Thyroid gland (tissue), 4 donors: ENCODE measurements around the gene CRTAP. TPM values are rescaled to one million over a fixed set of nuclear protein-coding genes. Genes with fewer than 3 reads are reported as not detected.
A peak's percentile ranks its signal among the peaks of the same experiment; 100 is the strongest.

ENCODE experiments used
- DNase-seq, 2 donors: peaks; one replicate each; pipeline ENCODE4 v3.0.0-alpha.2; 2019
- H3K27ac ChIP-seq, 3 donors: fragments of 200-600 bp; sonication (generic); 1 replicate in 2 of 3; 2 replicates in 1 of 3; pipeline ENCODE4 v1.5.1; 2016 to 2019; ENCODE audit warnings: mild to moderate bottlenecking in 1 of 3, moderate library complexity in 1 of 3
- H3K27me3 ChIP-seq: fragments of 200-600 bp; sonication (generic); one replicate; pipeline ENCODE4 v1.5.1; 2019
- H3K36me3 ChIP-seq, 2 donors: fragments of 200-600 bp; sonication (generic); one replicate each; pipeline ENCODE4 v1.5.1; 2016 to 2019
- H3K4me1 ChIP-seq, 2 donors: fragments of 200-600 bp; sonication (generic); one replicate each; pipeline ENCODE4 v1.5.1; 2017 to 2019
- H3K4me3 ChIP-seq, 3 donors: fragments of 200-600 bp; sonication (generic); replicated peaks in 1 of 3; 1 replicate in 2 of 3; 2 replicates in 1 of 3; pipeline ENCODE4 v1.5.1; 2016; ENCODE audit warnings: mild to moderate bottlenecking in 1 of 3
- H3K9me3 ChIP-seq: fragments of 200-600 bp; sonication (generic); one replicate; pipeline ENCODE4 v1.5.1; 2017
- POLR2A ChIP-seq, 2 donors: fragments of 450-650 bp; IDR thresholded peaks; one replicate each; pipeline ENCODE4 v1.6.1; 2017; ENCODE audit warnings: antibody characterized with exemption in 2 of 2, mild to moderate bottlenecking in 2 of 2, moderate library complexity in 1 of 2
- WGBS, 2 donors: methylation state at CpG; one replicate each; pipeline ENCODE4 v1.1.5; 2017; 5-methylcytosine and 5-hydroxymethylcytosine counted together
- intact Hi-C: fragments of 100-400 bp; cut with DNase I; formaldehyde crosslinking; loops from one replicate; pipeline ENCODE4 v1.15.1; 2023
- total RNA-seq, 4 donors: library from RNA; depleted of rRNA; stranded (reverse); fragments of >200 nt; gene quantifications; one replicate each; pipeline ENCODE4 v1.2.3, GENCODE V29; 2016
- TF ChIP-seq, protein P1 (sequence below), 6 experiments: fragments of 200-600 bp in 3 of 6; fragments of 450-650 bp in 3 of 6; sonication (generic) in 3 of 6; IDR thresholded peaks; one replicate each; pipeline ENCODE4 v1.5.1; 2016 to 2019; ENCODE audit warnings: antibody characterized with exemption in 6 of 6, mild to moderate bottlenecking in 2 of 6, inconsistent platforms in 1 of 6, moderate library complexity in 1 of 6

The CRTAP gene
- total RNA-seq, 4 donors from 2014 or later = 241 to 504 (median 300) TPM

DNA sequence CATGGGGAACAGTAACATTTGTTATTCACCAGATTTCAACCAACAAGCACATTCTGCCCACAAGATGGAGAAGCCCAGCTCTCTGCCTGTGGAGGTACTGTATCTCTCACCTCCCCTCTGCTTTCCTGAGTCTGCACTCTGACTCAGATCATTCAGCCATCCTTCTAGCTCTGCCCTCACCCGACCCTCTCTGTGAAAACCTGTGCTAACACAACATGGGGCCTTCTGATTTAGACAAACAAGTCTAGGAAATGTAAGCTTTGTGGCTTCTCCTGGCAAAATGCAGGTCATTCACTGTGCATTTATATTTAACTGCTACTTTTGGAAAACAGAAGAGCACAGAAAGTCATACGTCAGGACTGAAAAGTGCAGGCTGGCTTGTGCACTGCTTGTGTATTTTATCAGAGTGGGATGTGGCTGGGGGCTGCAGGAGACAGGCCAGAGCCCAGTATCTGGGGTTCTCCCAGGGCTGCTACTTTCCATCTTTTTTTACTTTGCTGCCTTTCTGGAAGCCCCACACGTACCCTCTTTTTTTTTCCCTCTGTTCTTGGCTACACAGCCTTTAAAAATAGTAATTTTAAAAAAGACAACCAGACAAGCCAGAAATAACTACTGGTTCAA, 54.0 kb downstream of the CRTAP start:
- Histone ChIP-seq H3K36me3 (no peaks in the 10 kb centered on the region), H3K9me3 (no peaks in the 10 kb centered on the region), H3K27ac (no peak overlapping the region), H3K27me3 (no peaks in the 10 kb centered on the region), H3K4me3 (no peak overlapping the region), H3K4me1 (no peaks in the 10 kb centered on the region)
- TF ChIP-seq, protein P1, sequence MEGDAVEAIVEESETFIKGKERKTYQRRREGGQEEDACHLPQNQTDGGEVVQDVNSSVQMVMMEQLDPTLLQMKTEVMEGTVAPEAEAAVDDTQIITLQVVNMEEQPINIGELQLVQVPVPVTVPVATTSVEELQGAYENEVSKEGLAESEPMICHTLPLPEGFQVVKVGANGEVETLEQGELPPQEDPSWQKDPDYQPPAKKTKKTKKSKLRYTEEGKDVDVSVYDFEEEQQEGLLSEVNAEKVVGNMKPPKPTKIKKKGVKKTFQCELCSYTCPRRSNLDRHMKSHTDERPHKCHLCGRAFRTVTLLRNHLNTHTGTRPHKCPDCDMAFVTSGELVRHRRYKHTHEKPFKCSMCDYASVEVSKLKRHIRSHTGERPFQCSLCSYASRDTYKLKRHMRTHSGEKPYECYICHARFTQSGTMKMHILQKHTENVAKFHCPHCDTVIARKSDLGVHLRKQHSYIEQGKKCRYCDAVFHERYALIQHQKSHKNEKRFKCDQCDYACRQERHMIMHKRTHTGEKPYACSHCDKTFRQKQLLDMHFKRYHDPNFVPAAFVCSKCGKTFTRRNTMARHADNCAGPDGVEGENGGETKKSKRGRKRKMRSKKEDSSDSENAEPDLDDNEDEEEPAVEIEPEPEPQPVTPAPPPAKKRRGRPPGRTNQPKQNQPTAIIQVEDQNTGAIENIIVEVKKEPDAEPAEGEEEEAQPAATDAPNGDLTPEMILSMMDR (IDR thresholded peaks at IDR 0.05) = no peak
- no peak for TF ChIP-seq POLR2A (IDR thresholded peaks at IDR 0.05)
- 39 to 55% methylated on average over 3 of the region's 3 CpGs for WGBS, 2 donors
- DNase-seq = no peak
- intact Hi-C loops = no loop called here

DNA sequence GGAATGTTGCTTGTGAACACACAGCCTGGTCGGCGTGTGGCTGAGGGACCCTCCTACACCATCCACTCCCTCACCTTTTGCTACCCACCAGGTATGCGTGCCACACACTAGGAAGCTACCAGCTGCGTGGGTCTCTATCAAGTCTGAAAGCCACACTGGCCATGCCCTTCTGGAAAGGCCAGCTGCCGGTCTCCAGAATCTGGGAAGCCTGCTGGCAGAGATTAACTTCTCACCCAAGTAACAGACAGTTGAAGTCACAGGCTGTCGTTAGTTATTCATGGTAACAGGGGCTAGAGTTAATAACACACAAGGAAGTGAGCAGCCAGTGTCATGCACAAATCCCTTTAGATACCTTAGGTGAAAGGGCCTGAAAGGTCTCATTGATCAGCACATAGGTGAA, 56.7 kb downstream of the CRTAP start:
- intact Hi-C loops = no loop called here
- H3K4me3 ChIP-seq = no peak overlapping the region
- no peaks in the 10 kb centered on the region for H3K9me3 ChIP-seq
- TF ChIP-seq POLR2A (IDR thresholded peaks at IDR 0.05) = no peak
- TF ChIP-seq, protein P1 (IDR thresholded peaks at IDR 0.05) = no peak
- no peaks in the 10 kb centered on the region for H3K36me3 ChIP-seq
- no peak for DNase-seq
- H3K27me3 ChIP-seq = no peaks in the 10 kb centered on the region
- no peak overlapping the region for H3K27ac ChIP-seq
- peaks cover 16 to 17% of the 10 kb centered on the region in 2 donors for H3K4me1 ChIP-seq
- 59 to 66% methylated on average over 4 to 6 of the region's 6 CpGs for WGBS, 2 donors

DNA sequence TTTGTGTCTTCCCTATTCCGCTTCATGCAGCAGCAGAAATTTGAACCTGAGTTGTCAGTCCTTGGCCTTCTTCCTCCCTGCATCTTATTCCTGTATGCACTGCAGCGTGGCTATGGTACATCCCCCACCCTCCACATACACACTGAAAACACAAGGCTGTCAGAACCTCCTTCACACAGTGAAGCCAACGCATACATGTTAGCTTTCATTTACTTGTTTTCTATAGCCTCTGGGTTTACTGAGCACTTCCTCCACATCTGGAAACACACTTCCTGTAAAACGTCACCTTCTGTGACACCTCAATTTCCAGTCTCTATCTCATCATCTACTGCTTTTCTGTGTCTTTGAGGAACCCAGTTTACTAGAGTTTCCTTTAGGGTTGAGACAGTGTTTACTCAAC, 57.8 kb downstream of the CRTAP start:
- WGBS, 2 donors = 75 to 79% methylated on average over 4 of the region's 4 CpGs
- H3K36me3 ChIP-seq = no peaks in the 10 kb centered on the region
- TF ChIP-seq, protein P1 (IDR thresholded peaks at IDR 0.05) = no peak
- no peak for TF ChIP-seq POLR2A (IDR thresholded peaks at IDR 0.05)
- no peak overlapping the region for H3K27ac ChIP-seq
- H3K27me3 ChIP-seq = no peaks in the 10 kb centered on the region
- H3K4me1 ChIP-seq = peaks cover 16 to 17% of the 10 kb centered on the region in 2 donors
- intact Hi-C loops = no loop called here
- no peak overlapping the region for H3K4me3 ChIP-seq
- DNase-seq = no peak
- no peaks in the 10 kb centered on the region for H3K9me3 ChIP-seq

DNA sequence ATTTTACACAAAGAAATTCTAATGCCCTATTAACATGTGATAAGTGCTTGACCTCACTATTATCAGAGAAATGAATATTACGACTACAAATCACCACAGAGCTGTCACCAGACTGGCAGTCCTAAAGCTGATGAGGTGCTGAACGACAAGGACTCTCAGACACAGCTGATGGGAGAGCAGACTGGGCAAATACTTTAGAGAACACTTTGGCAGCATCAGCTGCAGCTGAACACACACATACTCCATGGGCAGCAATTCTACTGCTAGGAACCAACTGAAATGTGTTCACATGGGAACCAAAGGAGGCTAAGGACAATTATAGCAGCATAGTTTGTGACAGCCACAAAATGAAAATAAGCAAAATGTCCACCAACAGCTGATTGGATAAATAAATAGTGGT, 59.3 kb downstream of the CRTAP start:
- Histone ChIP-seq H3K4me3 (no peak overlapping the region), H3K27ac (peak overlapping the region in 1 of 3 donors; percentile 19), H3K9me3 (no peaks in the 10 kb centered on the region), H3K27me3 (no peaks in the 10 kb centered on the region), H3K36me3 (no peaks in the 10 kb centered on the region), H3K4me1 (peaks cover 16 to 17% of the 10 kb centered on the region in 2 donors)
- intact Hi-C loops = no loop called here
- 14 to 16% methylated on average over 2 of the region's 2 CpGs for WGBS, 2 donors
- TF ChIP-seq, protein P1 (IDR thresholded peaks at IDR 0.05) = no peak
- no peak for TF ChIP-seq POLR2A (IDR thresholded peaks at IDR 0.05)
- DNase-seq = peak; percentile 59 to 61

DNA sequence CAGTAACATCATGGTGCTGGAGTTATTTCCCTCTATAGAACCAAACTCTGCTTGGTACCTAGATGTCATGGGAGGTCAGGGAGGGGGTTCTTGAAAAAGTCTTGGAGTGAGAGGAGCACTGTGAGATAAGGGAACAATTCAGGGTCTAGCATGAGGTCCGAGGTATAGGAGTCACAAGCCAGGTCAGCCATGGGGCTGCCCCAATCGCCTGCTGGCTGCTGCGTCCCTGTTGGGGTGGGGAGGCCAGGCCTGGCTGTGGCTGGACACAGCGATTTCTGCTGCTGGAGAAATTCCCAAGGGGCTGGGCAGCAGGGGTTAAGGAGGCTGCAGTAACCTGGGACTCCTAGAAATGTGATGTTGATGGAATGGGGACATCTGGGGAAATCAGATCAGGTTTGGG, 59.9 kb downstream of the CRTAP start:
- no peaks in the 10 kb centered on the region for H3K36me3 ChIP-seq
- no peak for DNase-seq
- H3K9me3 ChIP-seq = no peaks in the 10 kb centered on the region
- H3K4me1 ChIP-seq = peaks cover 16 to 17% of the 10 kb centered on the region in 2 donors
- H3K27ac ChIP-seq = peak overlapping the region in 1 of 3 donors; percentile 19
- intact Hi-C loops = no loop called here
- 64 to 74% methylated on average over 4 of the region's 4 CpGs for WGBS, 2 donors
- TF ChIP-seq POLR2A (IDR thresholded peaks at IDR 0.05) = no peak
- TF ChIP-seq, protein P1 (IDR thresholded peaks at IDR 0.05) = no peak
- no peaks in the 10 kb centered on the region for H3K27me3 ChIP-seq
- no peak overlapping the region for H3K4me3 ChIP-seq
